Testis (tissue), 3 donors: ENCODE data around the gene FAM110A. TPM values are rescaled to one million over a fixed set of nuclear protein-coding genes. Genes with fewer than 3 reads are reported as not detected.

Source experiments
- DNase-seq: peaks from one replicate; pipeline ENCODE4 v3.0.0-alpha.2; 2019
- H3K27ac ChIP-seq, 2 donors: fragments of 200-600 bp; sonication (generic); one replicate each; pipeline ENCODE4 v1.5.1; 2019
- H3K27me3 ChIP-seq: fragments of 200-600 bp; sonication (generic); one replicate; pipeline ENCODE4 v1.5.1; 2019
- H3K36me3 ChIP-seq: fragments of 200-600 bp; sonication (generic); one replicate; pipeline ENCODE4 v1.5.1; 2017; ENCODE audit warnings: low read depth; ENCODE audit errors: missing control alignments
- H3K4me1 ChIP-seq: fragments of 200-600 bp; sonication (generic); one replicate; pipeline ENCODE4 v1.5.1; 2019
- H3K4me3 ChIP-seq, 2 donors: fragments of 200-600 bp; sonication (generic); one replicate each; pipeline ENCODE4 v1.5.1; 2017 to 2019
- H3K9me3 ChIP-seq: fragments of 200-600 bp; sonication (generic); one replicate; pipeline ENCODE4 v1.5.1; 2017
- POLR2A ChIP-seq: fragments of 450-650 bp; IDR thresholded peaks from one replicate; pipeline ENCODE4 v1.6.1; 2017; ENCODE audit warnings: antibody characterized with exemption, mild to moderate bottlenecking, moderate library complexity
- WGBS, 2 donors: methylation state at CpG; one replicate each; pipeline ENCODE4 v1.1.5; 2018; 5-methylcytosine and 5-hydroxymethylcytosine counted together
- intact Hi-C: fragments of 100-400 bp; cut with DNase I; formaldehyde crosslinking; loops from one replicate; pipeline ENCODE4 v1.15.1; 2023; ENCODE audit warnings: low total_unique reads
- polyA plus RNA-seq: library from polyadenylated mRNA; stranded (reverse); fragments of 350-450 nt; fragmentation: Illumina TruSeq; extraction: RNeasy Lipid Tissue Mini Kit (QIAGEN cat#74804); gene quantifications from one replicate; pipeline ENCODE4 v1.2.3, GENCODE V29; 2014; ENCODE audit warnings: low read depth, low replicate concordance; ENCODE audit not compliant: insufficient read depth
- total RNA-seq, 2 donors: library from RNA; depleted of rRNA; stranded (reverse); fragments of >200 nt; gene quantifications; one replicate each; pipeline ENCODE4 v1.2.3, GENCODE V29; 2016
- TF ChIP-seq, protein P1 (sequence below), 3 experiments: fragments of 450-650 bp in 2 of 3; fragments of 200-600 bp in 1 of 3; sonication (generic) in 1 of 3; IDR thresholded peaks; one replicate each; pipeline ENCODE4 v1.5.1; 2016 to 2019; ENCODE audit warnings: antibody characterized with exemption in 3 of 3, mild to moderate bottlenecking in 2 of 3, moderate library complexity in 1 of 3

FAM110A gene
- total and polyA plus RNA-seq, 3 donors from 2014 or later, result 5.1 to 7.7 (median 5.5) TPM

DNA sequence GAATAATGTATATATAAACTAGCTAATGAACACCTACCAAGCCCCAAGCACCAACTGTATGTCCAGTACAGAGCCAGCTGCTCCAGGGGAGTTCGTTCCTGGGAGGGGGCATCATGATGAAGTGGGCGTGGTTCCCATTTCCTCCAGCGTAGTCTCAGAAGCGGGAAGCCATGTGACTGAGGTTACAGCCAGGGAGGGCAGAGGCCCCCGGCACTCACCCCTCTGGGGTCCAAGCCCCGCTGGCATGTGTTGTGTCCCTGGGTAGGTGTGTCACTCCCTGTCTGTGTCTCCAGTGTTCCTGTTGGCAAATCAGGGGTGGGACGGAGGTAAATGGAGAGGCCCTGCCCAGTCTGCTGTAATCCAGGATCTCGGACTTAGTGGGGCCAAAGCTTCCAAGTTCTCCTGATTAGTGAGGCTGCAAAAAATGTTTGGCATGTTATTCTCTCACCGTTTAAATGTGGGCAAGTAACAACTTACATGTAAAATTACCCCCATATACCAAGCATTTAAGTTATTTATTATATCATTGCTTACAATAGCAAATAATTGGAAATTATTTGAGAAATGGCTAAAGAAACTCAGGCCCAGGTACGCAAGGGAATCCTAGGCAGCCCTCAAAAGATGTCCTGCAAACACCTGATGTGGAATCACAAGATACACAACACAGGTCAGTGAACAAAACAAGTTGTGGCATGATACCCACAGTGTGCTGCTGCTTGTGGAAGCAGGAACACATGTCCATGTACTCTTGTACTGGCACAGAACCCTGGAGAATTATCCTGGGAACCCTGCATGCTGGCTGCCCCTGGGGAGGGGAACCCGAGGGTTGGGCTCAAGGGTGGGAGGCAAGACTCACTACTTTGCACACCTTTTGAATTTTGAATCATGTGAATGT lies 22.2 kb downstream of the FAM110A start:
- Histone ChIP-seq H3K4me3 (no peak overlapping the region), H3K27me3 (no peaks in the 10 kb centered on the region), H3K27ac (no peak overlapping the region), H3K36me3 (no peaks in the 10 kb centered on the region), H3K4me1 (no peaks in the 10 kb centered on the region), H3K9me3 (no peaks in the 10 kb centered on the region)
- DNase-seq, result no peak
- WGBS, 2 donors, result 82 to 85% methylated on average over 11 of the region's 11 CpGs
- TF ChIP-seq, protein P1, sequence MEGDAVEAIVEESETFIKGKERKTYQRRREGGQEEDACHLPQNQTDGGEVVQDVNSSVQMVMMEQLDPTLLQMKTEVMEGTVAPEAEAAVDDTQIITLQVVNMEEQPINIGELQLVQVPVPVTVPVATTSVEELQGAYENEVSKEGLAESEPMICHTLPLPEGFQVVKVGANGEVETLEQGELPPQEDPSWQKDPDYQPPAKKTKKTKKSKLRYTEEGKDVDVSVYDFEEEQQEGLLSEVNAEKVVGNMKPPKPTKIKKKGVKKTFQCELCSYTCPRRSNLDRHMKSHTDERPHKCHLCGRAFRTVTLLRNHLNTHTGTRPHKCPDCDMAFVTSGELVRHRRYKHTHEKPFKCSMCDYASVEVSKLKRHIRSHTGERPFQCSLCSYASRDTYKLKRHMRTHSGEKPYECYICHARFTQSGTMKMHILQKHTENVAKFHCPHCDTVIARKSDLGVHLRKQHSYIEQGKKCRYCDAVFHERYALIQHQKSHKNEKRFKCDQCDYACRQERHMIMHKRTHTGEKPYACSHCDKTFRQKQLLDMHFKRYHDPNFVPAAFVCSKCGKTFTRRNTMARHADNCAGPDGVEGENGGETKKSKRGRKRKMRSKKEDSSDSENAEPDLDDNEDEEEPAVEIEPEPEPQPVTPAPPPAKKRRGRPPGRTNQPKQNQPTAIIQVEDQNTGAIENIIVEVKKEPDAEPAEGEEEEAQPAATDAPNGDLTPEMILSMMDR (IDR thresholded peaks at IDR 0.05), result no peak
- TF ChIP-seq POLR2A, result no peak
- intact Hi-C loops, result no loop called here

DNA sequence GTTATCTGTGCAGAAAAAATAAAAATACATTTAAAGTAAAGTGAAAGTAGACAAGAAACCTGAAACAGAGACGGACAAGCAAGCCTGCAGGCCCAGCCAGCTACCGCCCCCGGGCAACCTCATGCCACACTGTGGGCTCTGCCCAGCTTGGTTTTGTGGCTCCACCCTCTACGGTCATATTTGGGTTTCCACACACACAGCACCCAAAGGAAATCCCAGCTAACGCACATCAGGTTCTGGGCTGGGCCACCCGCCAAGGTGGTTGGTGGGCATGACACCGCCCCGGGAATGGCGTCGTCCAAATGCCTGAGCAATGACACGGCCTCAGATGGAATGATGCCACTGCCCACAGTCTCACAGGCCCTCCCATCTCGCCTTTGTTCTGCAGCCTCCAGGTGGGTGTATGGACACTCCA lies 22.9 kb downstream of the FAM110A start:
- H3K27me3 ChIP-seq, result no peaks in the 10 kb centered on the region
- no peaks in the 10 kb centered on the region for H3K9me3 ChIP-seq
- intact Hi-C loops, result no loop called here
- no peaks in the 10 kb centered on the region for H3K36me3 ChIP-seq
- TF ChIP-seq, protein P1 (IDR thresholded peaks at IDR 0.05), result no peak
- no peak for TF ChIP-seq POLR2A
- DNase-seq, result no peak
- H3K27ac ChIP-seq, result no peak overlapping the region
- WGBS, 2 donors, result 62 to 66% methylated on average over 11 to 12 of the region's 12 CpGs
- H3K4me1 ChIP-seq, result no peaks in the 10 kb centered on the region
- no peak overlapping the region for H3K4me3 ChIP-seq

DNA sequence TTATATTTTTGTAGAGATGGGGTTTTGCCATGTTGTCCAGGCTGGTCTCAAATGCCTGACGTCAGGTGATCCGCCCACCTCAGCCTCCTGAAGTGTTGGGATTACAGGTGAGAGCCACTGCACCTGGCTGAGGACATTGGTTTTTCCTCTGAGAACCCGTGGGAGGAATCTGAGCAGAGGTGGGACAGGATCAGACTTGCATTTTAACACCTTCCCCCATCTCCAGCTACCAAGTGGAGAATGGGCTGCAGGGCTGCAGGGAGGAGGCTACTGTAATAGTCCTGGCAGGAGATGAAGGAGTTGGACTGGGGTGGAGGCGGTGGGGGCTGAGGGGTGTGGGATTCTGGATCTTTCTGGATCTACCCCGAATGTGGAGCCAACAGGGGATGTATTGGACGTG lies 24.5 kb downstream of the FAM110A start:
- TF ChIP-seq, protein P1 (IDR thresholded peaks at IDR 0.05), result no peak
- TF ChIP-seq POLR2A, result no peak
- DNase-seq, result no peak
- Histone ChIP-seq H3K36me3 (no peaks in the 10 kb centered on the region), H3K4me3 (no peak overlapping the region), H3K4me1 (no peaks in the 10 kb centered on the region), H3K9me3 (no peaks in the 10 kb centered on the region), H3K27ac (no peak overlapping the region), H3K27me3 (no peaks in the 10 kb centered on the region)
- WGBS, 2 donors, result 87 to 93% methylated on average over 6 of the region's 6 CpGs
- intact Hi-C loops, result no loop called here

DNA sequence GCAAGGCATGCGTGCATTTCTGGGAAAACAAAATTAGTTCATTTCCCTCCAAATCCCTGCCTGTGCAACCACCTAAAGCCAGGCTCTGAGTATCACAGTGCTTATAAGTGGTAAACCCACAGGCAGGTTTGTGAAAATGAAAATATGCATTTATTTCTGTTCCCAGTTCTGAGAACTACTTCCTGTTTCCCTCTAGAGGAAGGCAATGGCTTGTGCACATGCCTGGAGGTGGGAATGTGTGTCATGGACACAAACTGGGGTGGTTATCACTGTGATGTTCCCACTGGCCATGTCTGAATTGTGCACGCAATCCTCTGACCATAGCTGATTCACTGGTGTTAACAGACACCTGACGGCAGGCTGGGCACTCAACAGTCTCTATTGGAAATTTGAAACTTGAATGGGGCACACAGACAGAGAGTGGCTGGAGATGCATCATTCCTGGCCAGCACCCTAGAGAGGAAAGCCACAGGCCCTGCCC lies 26.3 kb downstream of the FAM110A start:
- no peak overlapping the region for H3K4me3 ChIP-seq
- no peak for DNase-seq
- intact Hi-C loops, result no loop called here
- H3K9me3 ChIP-seq, result no peaks in the 10 kb centered on the region
- no peaks in the 10 kb centered on the region for H3K4me1 ChIP-seq
- H3K36me3 ChIP-seq, result no peaks in the 10 kb centered on the region
- no peaks in the 10 kb centered on the region for H3K27me3 ChIP-seq
- H3K27ac ChIP-seq, result no peak overlapping the region
- 53 to 67% methylated on average over 3 of the region's 3 CpGs for WGBS, 2 donors
- TF ChIP-seq, protein P1 (IDR thresholded peaks at IDR 0.05), result no peak
- no peak for TF ChIP-seq POLR2A
